Measurements from ENCODE around the gene ATG14.

GRCh38 chr14:55373784-55374705 is 37.6 kb downstream of the ATG14 start:
- no peak for TF ChIP-seq BCLAF1 (IDR thresholded peaks at IDR 0.05)
- no peak for TF ChIP-seq ZNF879 (CRISPR knock-in tag; IDR thresholded peaks at IDR 0.05)
- no peak for TF ChIP-seq NFE2L1 (CRISPR knock-in tag; IDR thresholded peaks at IDR 0.05; ENCODE audit: borderline replicate concordance)
- no peak for TF ChIP-seq EZH2 (conservative IDR thresholded peaks at IDR 0.05; ENCODE audit: low read depth, low read length)
- TF ChIP-seq CTCF (CRISPR knock-in tag; IDR thresholded peaks at IDR 0.05), result no peak
- no peak for TF ChIP-seq ARNT (IDR thresholded peaks at IDR 0.05)
- no peak for TF ChIP-seq PRDM10 (CRISPR knock-in tag; IDR thresholded peaks at IDR 0.05; ENCODE audit: low read depth)
- TF ChIP-seq IKZF1 (IDR thresholded peaks at IDR 0.05), result no peak
- no peak for TF ChIP-seq ATF3 (CRISPR knock-in tag; IDR thresholded peaks at IDR 0.05)
- no peak for TF ChIP-seq FIP1L1 (IDR thresholded peaks at IDR 0.05; ENCODE audit: borderline replicate concordance, insufficient read depth, low read depth, low read length)
- no peak for TF ChIP-seq MTA3 (CRISPR knock-in tag; IDR thresholded peaks at IDR 0.05)
- no peak for TF ChIP-seq ZNF468 (CRISPR knock-in tag; IDR thresholded peaks at IDR 0.05)
- TF ChIP-seq PAWR (CRISPR knock-in tag; IDR thresholded peaks at IDR 0.05; ENCODE audit: borderline replicate concordance), result no peak

Data from HepG2 (cell line).